GM13976 (cell line): Measurements from ENCODE around the gene NCR2.

ENCODE experiments used
- DNase-seq: peaks from one replicate; pipeline ENCODE4 v3.0.0; 2012; ENCODE audit warnings: low spot score
- CTCF ChIP-seq: IDR thresholded peaks from 2 replicates; pipeline ENCODE4 v1.5.1; 2012; ENCODE audit warnings: borderline replicate concordance, mild to moderate bottlenecking; ENCODE audit not compliant: insufficient read depth; ENCODE audit errors: extremely low read depth, missing control alignments, control extremely low read depth
- in situ Hi-C: fragments of 300-500 bp; cut with MboI; formaldehyde crosslinking; loops from one replicate; pipeline ENCODE4 v1.12.0; 2022; ENCODE audit warnings: low sequenced_read_pairs, mixed read lengths, inconsistent platforms; ENCODE audit not compliant: unreplicated experiment

Gene NCR2

DNA sequence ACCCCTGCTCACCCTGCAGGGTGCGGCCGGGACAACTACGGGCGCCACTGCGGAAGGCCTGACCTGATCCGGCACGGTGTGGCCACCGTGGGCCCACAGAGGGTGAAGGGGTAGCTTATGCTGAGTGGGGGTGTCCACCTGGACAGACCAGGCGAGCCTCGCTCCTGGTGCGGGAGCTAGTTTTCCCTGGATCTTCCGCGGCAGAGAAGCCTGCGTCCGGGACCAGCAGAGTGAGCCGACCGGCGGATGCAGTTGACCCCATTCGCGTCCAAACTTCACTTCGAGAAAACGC lies 38.2 kb downstream of the NCR2 start:
- no peak for TF ChIP-seq CTCF
- no peak for DNase-seq
- in situ Hi-C loops, result no loop called here

- DNase-seq, result peak; percentile 31
- TF ChIP-seq CTCF, result no peak
- in situ Hi-C loops, result no loop called here
Observed at GRCh38 chr6:41373919-41374617, 38.7 kb downstream of the NCR2 start.

DNA sequence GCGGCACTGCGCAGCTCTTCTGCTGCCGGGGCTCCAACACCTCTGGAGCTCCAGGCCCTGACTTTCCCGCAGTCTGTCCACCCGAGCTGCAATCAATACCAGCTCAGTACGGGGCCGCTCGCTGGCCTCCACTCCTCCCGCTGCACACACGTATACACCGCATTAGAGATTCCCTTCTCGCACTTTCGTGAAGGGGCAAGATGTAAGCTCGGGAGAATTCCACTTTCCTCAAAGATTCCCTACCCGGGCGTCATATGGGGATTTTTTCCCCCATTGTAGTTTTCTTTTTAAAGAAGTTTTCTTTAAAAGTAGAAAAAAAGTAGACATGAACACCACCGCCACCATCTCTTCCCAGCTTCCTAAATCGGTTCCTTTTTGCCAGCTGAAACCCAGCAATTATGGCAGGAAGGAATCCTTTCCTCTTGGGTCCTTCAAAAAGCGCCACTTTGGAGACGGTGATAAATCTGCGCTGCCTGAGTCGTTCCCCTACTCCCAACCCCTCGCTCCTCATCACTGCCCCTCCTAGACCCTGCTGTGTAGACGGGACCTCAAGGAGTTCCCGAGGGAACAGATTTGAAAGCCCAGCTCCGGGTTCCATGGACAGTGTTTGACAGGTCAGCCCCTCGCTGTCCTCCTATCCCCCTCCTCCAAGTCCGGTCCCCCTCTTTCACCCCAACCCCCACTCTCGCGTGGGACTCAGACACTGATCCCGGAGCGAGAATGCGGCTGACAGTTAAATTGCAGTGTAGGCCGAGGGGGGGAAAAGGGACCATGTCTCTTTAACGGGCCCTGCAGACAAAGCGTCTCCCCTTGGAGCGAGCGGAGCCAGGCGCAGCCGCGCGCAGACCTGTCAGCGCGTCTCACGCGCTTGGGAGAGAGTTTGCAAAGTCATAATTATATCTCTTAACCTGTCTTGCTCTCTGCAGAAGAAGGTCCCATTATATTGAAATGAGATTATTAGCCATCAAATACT lies 39.5 kb downstream of the NCR2 start:
- no peak for DNase-seq
- TF ChIP-seq CTCF, result no peak
- in situ Hi-C loops, result no loop called here

- in situ Hi-C loops, result no loop called here
- TF ChIP-seq CTCF, result no peak
- no peak for DNase-seq
Observed at GRCh38 chr6:41375598-41376151, 40.3 kb downstream of the NCR2 start.

DNA sequence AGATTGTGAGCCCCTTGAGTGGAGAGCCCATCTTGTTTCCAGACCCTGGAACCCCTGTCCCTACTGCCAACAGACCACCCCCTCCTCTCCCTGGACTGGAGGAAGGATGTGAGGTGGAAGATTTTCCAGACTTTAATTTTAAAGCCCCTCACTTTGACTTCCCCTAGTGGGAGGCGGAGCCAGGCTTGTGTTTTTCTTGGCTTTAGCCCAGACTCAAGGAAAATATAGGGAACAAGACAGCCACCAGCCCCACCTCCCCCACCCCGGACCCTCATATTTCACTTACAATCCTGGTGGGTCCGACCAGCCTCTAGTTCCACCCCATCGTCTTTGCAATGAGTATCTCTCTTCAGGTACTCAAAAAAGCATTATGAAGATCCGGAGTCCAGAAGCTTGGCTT lies 40.8 kb downstream of the NCR2 start:
- TF ChIP-seq CTCF, result no peak
- in situ Hi-C loops, result no loop called here
- DNase-seq, result no peak

DNA sequence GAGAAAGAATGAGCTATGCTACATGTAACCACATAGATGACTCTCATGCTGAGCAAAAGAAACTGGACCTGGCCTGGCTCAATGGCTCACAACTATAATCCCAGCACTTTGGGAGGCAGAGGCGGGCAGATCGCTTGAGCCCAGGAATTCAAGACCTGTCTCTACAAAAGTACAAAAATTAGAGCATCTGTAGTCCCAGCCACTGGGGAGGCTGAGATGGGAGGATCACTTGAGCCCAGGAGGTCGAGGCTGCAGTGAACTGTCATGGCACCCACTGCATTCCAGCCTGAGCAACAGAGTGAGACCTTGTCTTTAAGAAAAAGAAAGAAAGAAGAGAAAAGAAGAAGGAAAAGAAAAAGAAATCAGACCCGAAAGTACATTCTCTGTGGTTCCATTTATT lies 41.7 kb downstream of the NCR2 start:
- in situ Hi-C loops, result no loop called here
- no peak for TF ChIP-seq CTCF
- DNase-seq, result no peak
